ENCODE results near the gene SYTL2.

Gene SYTL2

GRCh38 chr11:85756401-85757200 lies 54.3 kb downstream of the SYTL2 start:
- DNase-seq: no peak

DNA sequence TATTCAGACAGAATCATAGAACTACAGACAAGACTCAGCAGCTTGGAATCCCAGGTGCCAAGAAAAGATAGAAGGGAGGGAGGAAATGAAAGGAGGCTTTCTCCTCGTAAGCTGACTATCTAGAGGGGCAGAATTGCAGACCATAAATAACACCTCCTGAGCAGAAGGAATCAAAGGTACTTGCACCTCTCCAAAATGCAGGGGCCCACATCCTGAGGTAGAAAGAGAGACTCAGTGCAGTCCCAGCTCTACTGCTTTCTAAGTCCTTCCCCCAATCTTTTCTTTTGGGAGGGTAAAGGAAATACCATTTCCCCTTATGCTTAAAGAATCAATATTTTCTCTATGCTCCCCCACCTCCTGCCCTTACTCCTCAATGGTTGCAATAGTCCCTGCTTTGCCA lies 55.2 kb downstream of the SYTL2 start:
- no peak for DNase-seq

DNA sequence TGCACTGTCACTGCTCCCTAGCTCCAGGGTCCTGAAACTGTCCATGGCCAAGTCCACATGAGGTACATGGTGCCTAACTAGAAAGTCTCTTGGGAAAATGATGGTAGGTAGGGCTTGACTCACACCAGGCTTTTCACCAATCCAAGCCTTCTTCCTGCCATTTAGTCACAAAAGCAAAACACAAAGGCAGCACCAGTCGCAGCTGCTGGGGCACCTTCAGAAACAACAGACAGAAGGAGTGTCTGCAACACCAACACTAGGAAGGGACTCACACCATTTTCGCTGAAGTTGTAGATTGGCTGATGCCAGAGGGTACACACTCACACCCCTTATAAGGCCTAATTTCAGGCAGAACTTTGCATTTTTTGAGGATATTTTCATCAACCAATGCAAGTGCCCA lies 55.7 kb downstream of the SYTL2 start:
- no peak for DNase-seq

- DNase-seq: no peak
Observed at GRCh38 chr11:85752890-85753581, 57.9 kb downstream of the SYTL2 start.

GRCh38 chr11:85752201-85752889 lies 58.6 kb downstream of the SYTL2 start:
- DNase-seq: no peak

GRCh38 chr11:85751724-85752123 lies 59.2 kb downstream of the SYTL2 start:
- DNase-seq: peak; percentile 55

- DNase-seq: no peak
Observed at GRCh38 chr11:85750646-85751045, 60.3 kb downstream of the SYTL2 start.

DNA sequence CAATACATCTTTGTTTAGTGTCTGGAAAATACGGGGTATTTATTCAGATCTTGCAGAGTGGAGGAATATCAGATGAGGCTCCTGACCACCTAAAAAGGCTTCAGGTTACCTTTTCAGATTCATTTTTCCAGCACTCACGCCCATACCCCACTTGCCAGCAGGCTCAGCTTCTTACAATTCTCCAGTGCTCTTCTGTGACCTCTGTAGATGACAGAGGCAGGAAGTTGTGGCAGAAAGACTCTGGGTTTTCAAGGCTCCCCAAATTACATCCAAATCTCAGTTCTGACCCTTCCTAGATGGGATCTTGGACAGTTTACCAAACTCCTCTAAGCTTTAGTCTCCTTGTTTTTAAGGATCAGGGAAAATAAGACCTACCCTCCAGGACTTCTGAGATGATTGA lies 61.1 kb downstream of the SYTL2 start:
- DNase-seq: no peak

DNA sequence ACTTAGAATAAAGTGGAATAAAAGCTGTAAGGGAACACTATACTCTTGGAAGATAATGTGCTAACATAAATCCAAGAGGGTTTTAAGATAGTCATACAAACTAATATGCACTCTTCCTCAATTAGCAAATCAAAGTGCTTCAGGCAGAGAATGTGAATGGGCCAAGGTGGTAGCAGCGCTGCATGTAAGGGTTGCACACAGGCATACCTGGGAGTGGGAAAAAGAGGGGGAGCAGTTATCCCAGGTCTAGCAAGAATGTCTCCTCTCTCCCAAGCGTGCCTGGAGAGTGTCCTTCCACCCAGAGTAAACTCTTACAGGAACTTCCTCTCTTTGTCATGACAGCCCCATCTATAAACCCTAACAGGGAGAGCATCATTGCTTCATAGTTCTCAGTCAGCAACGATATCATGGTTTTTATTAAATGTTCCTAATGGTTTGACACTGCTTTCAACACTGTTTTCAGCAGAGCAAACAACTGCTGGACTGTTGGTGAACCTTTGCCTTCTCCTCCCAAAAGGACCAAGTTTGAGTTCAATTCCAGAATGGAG lies 61.6 kb downstream of the SYTL2 start:
- DNase-seq: no peak

DNA sequence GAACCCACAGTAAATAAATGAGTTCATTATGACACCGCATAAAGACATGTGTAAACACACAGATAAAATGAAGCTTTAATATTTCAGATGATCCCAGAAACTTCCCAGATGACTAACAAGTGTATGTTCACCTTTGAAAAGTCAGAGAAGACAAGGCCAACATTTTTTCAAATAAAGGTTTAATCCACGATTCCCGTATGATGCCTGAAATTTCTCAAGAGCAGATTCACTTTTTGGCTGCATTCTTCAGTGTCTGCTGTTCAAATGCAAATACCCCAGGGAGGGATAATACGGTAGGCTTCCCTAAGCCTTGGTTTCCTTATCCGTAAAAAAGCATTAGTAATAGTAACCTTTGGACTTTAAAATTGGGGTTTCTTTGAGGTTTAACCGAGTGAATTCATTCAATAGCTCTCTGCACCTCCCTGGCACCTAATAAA lies 62.5 kb downstream of the SYTL2 start:
- no peak for DNase-seq

GRCh38 chr11:85746670-85747069 lies 64.3 kb downstream of the SYTL2 start:
- no peak for DNase-seq

DNA sequence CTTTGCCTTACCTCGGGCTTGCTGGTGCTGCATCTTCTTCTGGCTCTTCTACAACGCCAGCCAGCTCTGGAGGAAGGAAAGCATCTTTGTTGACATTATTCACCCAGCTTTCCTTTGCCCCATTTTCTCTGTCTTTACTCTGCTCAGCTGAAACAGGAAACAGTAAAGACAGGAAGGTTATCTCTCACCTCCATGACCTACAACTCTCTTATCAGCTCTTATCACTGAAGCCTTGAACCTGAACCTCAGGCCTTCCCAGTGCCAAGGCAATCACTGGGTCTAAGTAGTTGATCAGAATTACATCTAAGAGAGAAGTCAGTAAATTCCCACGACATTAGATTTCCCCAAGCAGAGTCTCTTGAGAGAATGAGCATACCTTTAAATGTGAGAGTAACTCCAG lies 65.3 kb downstream of the SYTL2 start:
- DNase-seq: no peak

GRCh38 chr11:85742873-85743275 lies 68.1 kb downstream of the SYTL2 start:
- no peak for DNase-seq

GRCh38 chr11:85742348-85742747 lies 68.6 kb downstream of the SYTL2 start:
- no peak for DNase-seq

- DNase-seq: peak; percentile 48
Observed at GRCh38 chr11:85740481-85741400, 70.2 kb downstream of the SYTL2 start.

DNA sequence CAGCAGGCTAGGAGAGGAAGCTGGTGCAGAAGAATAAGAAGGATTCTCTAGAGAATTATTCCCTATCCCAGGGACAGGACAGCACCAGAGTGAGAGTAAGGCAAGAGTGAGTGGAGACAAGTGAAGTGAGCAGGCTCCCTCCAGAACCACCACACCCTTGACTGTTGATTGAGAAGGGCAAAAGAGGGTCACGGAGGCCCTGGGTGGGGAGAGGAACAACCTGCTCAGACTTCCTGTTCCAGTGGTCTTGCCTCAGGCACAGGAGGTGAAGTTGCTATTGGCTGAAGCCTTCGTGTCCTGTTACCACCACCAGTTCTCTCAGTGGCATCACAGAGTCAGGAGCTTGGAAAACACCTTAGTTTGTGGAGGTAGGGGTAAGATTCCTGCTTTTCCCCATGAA lies 73.2 kb downstream of the SYTL2 start:
- no peak for DNase-seq

- no peak for DNase-seq
Observed at GRCh38 chr11:85735876-85736460, 75.0 kb downstream of the SYTL2 start.

DNA sequence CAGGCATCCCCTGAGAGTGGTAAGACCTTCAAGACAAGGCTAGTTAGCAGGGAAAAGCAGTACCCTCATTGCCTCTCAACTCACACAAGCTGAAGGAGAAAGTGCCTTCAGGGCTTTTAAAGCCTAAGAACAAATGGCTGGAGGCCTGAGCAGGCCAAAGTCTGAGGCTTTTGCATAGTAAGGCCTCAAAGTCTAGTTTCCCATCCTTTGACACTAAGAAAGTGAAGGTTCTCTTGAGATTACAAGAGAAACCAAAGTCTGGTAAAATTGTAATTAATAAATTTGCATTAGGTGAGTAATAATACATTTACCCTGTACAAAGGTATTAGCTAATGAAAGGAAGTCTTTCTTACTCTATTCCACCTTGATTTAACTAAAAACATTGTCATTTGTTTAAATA lies 78.0 kb downstream of the SYTL2 start:
- no peak for DNase-seq

GRCh38 chr11:85726381-85726780 lies 84.6 kb downstream of the SYTL2 start:
- no peak for DNase-seq

DNA sequence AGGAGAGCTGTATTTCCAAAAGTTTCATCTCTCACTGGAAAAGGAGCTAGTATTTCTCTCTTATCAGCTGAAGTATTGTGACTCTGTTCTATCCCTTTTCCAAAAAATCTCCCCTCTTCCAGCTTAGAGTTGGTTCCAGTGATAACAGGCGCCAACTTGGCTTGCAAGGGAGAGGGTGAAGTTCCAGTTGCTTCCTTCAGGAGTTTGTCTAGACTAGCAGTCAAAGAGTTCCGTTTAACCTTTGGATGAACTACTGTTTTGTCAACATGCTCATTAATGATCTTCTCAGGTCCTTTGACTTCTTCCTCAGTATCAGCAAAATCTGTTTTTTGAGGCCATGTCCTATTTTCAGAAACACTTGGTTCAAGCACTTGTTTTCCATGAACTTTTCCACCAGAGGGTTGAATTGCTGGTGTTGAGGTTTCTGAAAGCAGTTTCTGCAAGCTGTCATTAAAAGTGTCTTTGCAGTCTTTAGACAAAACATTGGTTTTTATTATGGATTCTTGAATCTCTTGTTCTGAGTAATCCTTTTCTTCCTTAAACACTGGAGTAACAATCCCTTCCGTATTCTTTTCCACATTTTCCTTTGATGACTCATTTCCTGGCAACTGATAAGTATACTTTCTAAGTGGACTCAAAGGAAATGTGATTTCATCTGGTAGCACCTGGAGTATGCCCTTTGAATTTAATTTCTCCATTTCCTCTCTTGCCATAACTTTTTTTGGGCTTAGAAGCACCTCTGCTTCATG lies 85.3 kb downstream of the SYTL2 start:
- peak; percentile 95 for DNase-seq

GRCh38 chr11:85724748-85725465 lies 86.0 kb downstream of the SYTL2 start:
- DNase-seq: no peak
